ENCODE measurements around the gene SLC14A1.
A peak's percentile ranks its signal among the peaks of the same experiment; 100 is the strongest.

Gene SLC14A1

DNA sequence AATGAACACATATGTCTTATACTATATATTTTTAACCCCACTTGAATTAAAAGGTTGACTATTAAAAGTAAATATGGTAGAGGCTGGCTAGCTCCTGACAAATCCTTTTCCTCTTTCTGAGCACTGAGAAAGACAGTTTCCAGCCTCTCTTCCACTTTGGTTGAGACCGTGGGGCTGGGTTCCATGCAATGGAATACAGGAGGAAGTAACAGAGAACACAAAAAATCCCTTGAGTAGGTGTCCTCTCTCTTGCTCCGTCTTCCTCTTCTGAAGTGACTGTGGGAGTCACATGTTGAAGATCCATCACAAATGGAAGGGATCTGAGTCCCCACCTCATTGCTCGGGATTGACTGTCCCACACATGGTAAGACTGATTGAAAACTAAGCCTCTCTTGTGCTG is 64.9 kb downstream of the SLC14A1 start:
- no peak for TF ChIP-seq CEBPB (IDR thresholded peaks at IDR 0.05)

DNA sequence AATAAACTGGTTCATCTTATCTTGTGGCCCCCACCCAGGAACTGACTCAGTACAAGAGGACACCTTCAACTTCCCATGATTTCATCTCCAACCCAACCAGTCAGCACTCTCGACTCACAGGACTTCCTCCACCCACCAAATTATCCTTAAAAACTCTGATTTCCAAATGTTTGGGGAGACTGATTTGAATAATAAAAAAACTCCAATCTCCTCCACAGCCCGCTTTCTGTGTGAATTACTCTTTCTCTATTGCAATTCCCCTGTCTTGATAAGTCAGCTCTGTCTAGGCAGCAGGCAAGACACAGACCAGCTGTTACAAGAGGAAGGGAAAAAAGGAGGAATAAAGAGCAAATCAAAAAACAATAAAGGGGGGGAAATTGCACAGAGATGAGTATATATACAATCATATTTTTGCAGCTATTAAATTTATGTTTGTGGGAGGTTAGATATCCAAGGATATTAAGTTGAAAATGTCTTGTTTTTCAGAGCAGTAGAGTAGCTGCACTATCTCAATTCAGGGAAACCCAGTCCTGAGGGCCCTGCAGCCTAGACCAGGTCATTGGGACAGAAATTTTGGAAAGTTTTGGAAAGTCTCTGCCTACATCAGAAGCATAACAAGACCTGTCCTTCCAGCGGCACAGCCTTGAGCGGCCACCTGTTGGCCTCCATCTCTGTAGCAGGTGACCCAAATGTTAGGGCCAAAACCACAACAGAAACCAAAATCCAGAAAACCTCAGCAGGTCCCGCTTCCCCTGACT is 68.7 kb downstream of the SLC14A1 start:
- TF ChIP-seq EP300 (IDR thresholded peaks at IDR 0.05; ENCODE audit: borderline replicate concordance) (no peak), TAF1 (IDR thresholded peaks at IDR 0.05; ENCODE audit: low read depth) (no peak), FOXM1 (IDR thresholded peaks at IDR 0.05; ENCODE audit: borderline replicate concordance, low read depth) (no peak)
- TF ChIP-seq, protein P1, sequence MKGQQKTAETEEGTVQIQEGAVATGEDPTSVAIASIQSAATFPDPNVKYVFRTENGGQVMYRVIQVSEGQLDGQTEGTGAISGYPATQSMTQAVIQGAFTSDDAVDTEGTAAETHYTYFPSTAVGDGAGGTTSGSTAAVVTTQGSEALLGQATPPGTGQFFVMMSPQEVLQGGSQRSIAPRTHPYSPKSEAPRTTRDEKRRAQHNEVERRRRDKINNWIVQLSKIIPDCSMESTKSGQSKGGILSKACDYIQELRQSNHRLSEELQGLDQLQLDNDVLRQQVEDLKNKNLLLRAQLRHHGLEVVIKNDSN (IDR thresholded peaks at IDR 0.05), result no peak

DNA sequence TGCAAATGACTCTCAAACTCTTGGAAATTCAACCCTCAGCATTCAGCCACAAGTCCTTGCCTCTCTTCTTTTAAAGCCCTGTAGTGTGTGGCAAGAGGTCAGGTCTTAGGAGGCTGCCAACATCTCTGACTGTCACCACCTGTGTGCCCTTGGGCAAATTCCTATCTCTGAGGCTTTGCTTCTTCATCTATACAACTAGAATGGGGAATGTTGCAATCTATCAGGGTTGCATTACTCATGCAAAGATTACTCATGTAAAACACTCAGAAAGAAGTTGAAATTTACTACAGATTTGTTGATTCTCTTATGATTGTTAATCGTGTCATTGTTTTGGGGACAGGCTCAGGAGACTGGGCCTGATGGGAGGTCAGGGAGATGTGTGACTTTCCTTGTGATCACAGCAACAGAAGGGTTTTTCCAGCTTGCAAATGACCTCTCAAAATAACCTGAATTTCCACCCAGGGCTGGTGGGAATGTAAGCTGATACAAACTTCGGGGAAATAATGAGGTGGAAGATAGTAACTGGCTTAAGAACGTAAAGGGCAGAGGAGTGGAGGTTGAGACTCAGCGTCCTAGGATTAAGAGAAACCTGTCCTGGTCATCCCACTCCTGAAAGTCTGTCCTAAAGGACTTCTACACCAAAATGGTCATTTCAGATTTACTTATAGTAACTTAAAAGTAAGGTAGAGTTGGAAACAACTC is 69.4 kb downstream of the SLC14A1 start:
- no peak for TF ChIP-seq CREB1 (IDR thresholded peaks at IDR 0.05; ENCODE audit: low read depth)
- TF ChIP-seq, protein P1 (IDR thresholded peaks at IDR 0.05), result no peak
- no peak for TF ChIP-seq ZBTB7A (IDR thresholded peaks at IDR 0.05; ENCODE audit: low read depth)
- TF ChIP-seq TEAD4 (IDR thresholded peaks at IDR 0.05), result no peak
- TF ChIP-seq EGR1 (IDR thresholded peaks at IDR 0.05), result no peak
- TF ChIP-seq, protein P2, sequence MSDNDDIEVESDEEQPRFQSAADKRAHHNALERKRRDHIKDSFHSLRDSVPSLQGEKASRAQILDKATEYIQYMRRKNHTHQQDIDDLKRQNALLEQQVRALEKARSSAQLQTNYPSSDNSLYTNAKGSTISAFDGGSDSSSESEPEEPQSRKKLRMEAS (IDR thresholded peaks at IDR 0.05), result no peak
- no peak for TF ChIP-seq YY1 (IDR thresholded peaks at IDR 0.05; ENCODE audit: low read depth)
- no peak for TF ChIP-seq RAD21 (IDR thresholded peaks at IDR 0.05; ENCODE audit: low read depth)
- TF ChIP-seq TAF1 (IDR thresholded peaks at IDR 0.05; ENCODE audit: low read depth), result no peak
- TF ChIP-seq EP300 (IDR thresholded peaks at IDR 0.05; ENCODE audit: borderline replicate concordance), result no peak
- peak; percentile 78 for TF ChIP-seq CEBPB (IDR thresholded peaks at IDR 0.05)
- TF ChIP-seq, protein P3, sequence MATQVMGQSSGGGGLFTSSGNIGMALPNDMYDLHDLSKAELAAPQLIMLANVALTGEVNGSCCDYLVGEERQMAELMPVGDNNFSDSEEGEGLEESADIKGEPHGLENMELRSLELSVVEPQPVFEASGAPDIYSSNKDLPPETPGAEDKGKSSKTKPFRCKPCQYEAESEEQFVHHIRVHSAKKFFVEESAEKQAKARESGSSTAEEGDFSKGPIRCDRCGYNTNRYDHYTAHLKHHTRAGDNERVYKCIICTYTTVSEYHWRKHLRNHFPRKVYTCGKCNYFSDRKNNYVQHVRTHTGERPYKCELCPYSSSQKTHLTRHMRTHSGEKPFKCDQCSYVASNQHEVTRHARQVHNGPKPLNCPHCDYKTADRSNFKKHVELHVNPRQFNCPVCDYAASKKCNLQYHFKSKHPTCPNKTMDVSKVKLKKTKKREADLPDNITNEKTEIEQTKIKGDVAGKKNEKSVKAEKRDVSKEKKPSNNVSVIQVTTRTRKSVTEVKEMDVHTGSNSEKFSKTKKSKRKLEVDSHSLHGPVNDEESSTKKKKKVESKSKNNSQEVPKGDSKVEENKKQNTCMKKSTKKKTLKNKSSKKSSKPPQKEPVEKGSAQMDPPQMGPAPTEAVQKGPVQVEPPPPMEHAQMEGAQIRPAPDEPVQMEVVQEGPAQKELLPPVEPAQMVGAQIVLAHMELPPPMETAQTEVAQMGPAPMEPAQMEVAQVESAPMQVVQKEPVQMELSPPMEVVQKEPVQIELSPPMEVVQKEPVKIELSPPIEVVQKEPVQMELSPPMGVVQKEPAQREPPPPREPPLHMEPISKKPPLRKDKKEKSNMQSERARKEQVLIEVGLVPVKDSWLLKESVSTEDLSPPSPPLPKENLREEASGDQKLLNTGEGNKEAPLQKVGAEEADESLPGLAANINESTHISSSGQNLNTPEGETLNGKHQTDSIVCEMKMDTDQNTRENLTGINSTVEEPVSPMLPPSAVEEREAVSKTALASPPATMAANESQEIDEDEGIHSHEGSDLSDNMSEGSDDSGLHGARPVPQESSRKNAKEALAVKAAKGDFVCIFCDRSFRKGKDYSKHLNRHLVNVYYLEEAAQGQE (IDR thresholded peaks at IDR 0.05; ENCODE audit: low read depth), result no peak
- no peak for TF ChIP-seq NFIC (IDR thresholded peaks at IDR 0.05)
- TF ChIP-seq FOXM1 (IDR thresholded peaks at IDR 0.05; ENCODE audit: borderline replicate concordance, low read depth), result no peak
- 0 out of 2 replicates have a peak, but pooled peaks have one; percentile 30 for TF ChIP-seq TCF12 (IDR thresholded peaks at IDR 0.05; ENCODE audit: low read depth)

DNA sequence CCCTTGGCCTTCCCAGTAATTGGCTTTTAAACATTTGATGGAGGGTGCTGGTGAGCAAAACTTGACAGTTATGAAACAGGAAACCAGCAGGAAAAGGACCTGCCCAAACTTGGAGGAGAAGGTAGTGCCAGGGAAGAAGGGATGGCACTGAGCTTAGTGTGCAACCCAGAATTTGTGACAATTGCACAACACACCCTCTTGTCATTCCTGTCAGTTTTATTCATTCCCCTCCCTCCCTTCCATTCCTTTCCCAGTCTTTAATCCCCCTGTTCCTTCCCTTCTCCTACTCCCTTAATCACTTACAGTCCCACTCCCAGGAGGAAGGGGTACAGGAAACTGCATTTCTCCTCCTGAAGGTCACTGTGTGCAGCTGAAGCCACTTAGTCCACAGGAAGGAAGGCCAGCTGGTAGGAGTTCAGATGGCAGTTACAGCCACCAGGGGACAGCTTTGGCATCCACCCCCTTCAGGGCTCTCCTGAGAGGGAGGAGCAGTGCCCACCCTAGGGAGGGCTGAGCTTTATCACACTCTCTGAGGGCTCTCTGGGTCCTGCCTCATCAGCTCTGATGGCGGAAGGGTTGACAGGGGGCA is 77.5 kb downstream of the SLC14A1 start:
- no peak for TF ChIP-seq FOXM1 (IDR thresholded peaks at IDR 0.05; ENCODE audit: borderline replicate concordance, low read depth)
